GM19438 (cell line): Measurements from ENCODE around the gene DRAXIN.

Experiments
- ATAC-seq: cut with Tn5 transposase; IDR thresholded peaks from one replicate; pipeline ENCODE4 v1.9.1; 2021; ENCODE audit warnings: low read depth; ENCODE audit not compliant: unreplicated experiment

The DRAXIN gene

GRCh38 chr1:11682799-11683198, 8.7 kb upstream of the DRAXIN start:
- no peak for ATAC-seq

- ATAC-seq: no peak
Measured at GRCh38 chr1:11684070-11684469, 7.4 kb upstream of the DRAXIN start.

GRCh38 chr1:11685210-11685752, 6.2 kb upstream of the DRAXIN start:
- no peak for ATAC-seq

- ATAC-seq: no peak
Measured at GRCh38 chr1:11688506-11688905, 3.0 kb upstream of the DRAXIN start.

- no peak for ATAC-seq
Measured at GRCh38 chr1:11690397-11691301, 861 bp upstream of the DRAXIN start.

- no peak for ATAC-seq
Measured at GRCh38 chr1:11691928-11692711, 610 bp downstream of the DRAXIN start.

- ATAC-seq: no peak
Measured at GRCh38 chr1:11693024-11693590, 1.6 kb downstream of the DRAXIN start.

GRCh38 chr1:11693917-11694316, 2.4 kb downstream of the DRAXIN start:
- no peak for ATAC-seq

- ATAC-seq: no peak
Measured at GRCh38 chr1:11695861-11696260, 4.4 kb downstream of the DRAXIN start.

- no peak for ATAC-seq
Measured at GRCh38 chr1:11697188-11697892, 5.8 kb downstream of the DRAXIN start.

GRCh38 chr1:11697893-11698210, 6.3 kb downstream of the DRAXIN start:
- no peak for ATAC-seq

- ATAC-seq: no peak
Measured at GRCh38 chr1:11700601-11701467, 9.3 kb downstream of the DRAXIN start.

GRCh38 chr1:11701551-11701961, 10.0 kb downstream of the DRAXIN start:
- no peak for ATAC-seq

GRCh38 chr1:11701981-11702803, 10.7 kb downstream of the DRAXIN start:
- no peak for ATAC-seq

GRCh38 chr1:11703357-11704193, 12.1 kb downstream of the DRAXIN start:
- no peak for ATAC-seq

GRCh38 chr1:11704194-11704529, 12.7 kb downstream of the DRAXIN start:
- no peak for ATAC-seq

GRCh38 chr1:11704691-11705475, 13.4 kb downstream of the DRAXIN start:
- ATAC-seq: no peak
